ENCODE data around the gene FOXO3.
"Not testable (repeated sequence)": the region's sequence is repeated elsewhere in the genome, so short reads cannot be mapped to it uniquely, and the experiment has no call there.

FOXO3 gene

DNA sequence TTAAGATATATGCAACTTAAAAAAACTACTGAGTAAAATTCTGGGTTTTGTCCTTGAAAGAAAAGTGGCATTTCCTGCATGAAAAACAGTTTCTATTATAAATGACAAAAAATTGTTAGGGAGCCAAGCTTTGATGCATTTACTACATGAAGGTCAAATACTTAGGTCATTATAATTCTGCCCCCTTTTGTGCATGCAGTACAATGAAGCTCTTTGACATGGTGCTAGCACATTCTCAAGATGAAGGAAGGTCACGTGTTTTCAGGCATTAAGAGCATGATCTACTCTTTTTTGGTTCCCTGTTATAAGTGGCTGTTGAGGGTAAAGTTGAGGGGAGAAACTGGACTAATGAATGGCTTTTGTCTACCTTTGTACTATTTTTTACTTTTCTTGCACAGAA is 72.7 kb downstream of the FOXO3 start:
- no peak for DNase-seq

DNA sequence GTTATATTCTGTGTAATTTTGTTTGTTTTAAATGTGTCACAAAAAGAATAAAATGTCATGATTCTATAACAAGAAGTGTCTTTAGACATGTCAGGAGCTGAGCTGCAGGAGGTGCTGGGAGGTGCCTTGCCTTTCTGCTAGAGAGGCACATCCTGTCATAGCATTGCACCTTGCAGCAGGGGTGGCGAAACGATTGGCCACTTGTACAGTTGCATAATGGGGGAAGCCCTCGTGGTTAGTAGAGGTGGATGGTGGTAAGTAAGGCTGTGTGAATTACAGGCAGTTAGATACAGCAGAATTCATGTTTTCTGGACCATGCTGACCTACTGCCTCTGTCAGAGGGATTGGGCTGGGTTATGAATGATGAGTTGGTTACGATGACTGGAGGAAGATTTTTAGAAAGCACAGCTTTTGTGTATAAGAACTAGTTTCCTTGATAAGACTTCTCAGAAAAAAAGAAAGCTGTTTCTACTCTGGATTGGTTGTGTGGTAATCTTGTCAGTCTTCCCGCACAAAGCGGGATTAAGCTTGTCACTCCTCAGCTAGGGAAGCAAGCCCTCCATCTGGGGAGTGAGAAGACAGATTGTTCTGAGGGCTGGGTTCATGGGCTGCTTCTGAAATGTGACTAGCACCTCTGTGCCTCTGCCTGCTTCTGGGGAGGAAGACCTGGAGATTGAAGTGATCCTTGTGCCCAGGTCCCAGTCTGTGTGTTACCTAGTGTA is 74.9 kb downstream of the FOXO3 start:
- no peak for DNase-seq

DNA sequence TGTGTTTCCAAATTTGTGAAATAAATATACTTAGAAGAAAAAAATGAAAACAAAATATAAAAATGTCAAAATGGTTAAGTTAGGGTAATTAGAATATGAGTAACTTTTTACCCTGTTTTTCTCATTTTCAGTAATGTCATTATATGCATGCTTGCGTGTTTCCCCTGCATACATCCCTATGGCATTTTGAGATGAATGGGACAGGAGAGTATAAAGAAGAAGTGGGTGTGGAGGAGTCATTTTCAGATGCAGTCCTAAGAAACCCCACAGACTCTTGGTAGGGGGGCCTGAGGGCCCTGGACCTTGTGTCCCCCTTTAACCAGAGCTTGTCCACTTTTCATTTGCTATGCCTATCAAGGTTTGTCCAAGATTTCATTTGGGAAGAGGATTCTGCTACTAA is 77.2 kb downstream of the FOXO3 start:
- no peak for DNase-seq

DNA sequence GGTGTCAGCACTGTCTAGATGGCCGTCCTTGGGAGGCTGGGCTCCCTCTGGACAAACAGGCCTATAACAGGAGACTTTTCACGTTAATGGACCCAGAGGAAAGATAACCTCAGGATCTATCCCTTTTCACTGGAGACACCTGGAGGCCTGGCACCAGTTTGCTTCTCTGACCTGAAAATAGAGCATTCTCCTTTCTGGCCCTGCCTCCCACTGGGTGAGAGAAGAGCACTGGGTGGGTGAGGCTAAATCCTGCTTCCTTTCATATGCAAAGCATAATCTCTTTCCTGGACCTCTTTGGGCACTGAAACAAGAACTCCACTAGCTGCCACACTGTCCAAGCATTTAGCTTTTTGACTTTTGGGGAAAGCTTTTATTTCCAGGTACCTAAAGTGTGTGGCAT is 78.3 kb downstream of the FOXO3 start:
- no peak for DNase-seq

DNA sequence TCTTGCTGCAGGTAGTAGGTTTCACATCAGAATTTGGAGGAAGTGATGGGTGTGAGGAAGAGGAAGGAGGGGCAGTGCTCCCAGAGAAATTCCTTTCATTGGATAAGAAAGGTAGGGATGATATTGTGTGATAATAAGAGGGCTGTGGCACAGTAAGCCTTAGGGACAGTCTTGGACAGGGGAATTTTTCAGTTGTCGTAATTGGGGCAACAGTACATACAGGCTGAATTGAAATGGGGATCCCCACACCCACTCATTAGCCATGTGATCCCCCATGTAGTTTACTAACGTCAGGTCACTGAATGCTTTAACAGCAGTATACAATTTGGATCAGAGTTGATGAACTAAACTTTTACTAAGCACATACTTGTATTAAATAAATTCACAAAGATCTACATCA is 79.4 kb downstream of the FOXO3 start:
- no peak for DNase-seq

DNA sequence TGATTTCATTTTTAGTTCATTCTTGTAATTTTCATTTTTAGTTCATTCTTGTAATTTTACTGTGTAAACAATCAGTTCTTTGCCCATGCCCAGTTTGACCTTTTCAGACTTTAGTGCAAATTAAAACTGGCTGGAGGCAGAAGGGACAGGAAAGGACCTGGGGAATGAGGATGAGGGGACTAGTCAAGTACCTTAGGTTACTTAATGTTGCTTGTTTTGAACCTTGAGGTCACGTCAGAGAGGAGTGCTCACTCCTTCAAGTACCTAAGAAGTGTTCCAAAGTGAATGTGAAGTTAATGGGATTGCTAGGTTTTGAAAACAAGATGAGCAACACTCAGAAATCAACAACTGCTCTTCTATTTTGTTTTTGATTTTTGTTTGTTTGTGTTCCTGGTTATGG is 82.5 kb downstream of the FOXO3 start:
- no peak for DNase-seq

DNA sequence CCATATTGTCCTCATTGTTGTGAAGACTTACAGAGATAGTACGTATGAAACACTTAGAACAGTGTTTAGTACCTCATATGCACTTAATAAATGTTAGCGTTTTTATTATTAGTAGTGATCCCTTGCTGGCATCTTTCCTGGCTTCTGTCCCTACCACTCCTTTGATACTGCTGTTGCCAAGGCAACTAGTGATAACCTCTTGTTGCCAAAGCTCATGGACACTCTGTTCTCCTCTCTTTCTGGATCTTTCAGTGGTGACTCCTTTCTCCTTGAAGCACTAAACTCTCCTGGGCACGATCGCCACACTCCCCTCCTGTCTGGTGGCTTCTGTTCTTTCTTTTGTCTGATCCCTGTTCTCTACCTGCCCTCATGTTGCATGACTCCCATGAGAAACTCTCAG is 83.5 kb downstream of the FOXO3 start:
- DNase-seq = no peak

DNA sequence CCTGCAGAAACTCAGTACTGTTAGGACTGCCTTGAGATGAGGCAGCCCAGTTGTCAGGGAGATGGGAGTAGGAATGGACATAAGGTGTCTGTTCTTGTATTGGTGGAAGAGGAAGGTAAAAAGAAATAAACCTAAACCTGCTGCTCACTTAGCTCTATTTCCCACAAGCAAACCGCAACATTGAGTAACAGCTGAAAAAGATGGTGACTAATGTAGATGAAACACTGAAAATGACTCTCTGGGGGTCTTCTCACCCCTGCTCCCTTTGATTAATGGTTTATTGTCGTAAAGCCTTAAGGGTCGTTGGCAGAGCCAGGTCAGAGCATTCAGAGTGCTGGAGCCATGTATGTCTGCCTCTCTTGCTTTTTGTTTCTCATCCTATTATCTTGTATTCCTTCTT is 87.5 kb downstream of the FOXO3 start:
- DNase-seq = no peak

DNA sequence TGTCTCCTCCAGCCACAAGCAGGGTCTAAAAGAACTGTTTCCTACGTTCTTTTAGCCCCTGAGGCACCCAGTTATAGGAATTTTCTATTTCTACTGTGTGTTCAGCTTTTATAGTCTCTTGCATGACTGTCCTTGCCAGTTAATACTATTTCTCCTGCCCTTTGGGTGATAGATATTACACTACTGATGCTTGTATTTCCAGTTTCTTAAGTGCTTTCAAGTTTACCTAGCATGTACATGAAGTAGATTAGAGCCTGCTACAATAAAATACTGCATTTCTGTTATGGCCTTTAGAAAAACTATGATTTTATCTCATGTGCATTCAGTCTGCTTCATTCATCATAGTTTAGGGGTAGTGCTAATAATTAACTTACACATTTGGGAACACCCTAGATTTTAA is 89.6 kb downstream of the FOXO3 start:
- no peak for DNase-seq

DNA sequence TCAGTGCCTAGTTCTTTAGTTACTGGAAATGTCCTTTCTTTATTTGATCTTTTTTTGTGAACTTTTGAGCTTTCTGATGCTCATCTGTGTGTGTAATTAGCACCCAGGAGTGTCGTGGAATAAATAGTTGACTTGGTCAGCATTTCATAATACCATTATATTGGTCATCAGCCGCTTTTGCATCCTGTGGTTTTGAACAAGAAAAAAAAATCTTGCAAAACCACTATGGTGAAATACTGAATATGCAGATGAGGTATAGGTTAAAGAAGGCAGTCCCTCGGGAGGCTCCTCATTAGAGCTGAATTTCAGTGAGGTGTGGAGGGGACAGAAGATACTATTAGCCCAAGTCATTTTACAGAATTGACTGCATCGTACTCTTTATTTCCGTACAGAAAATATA is 90.1 kb downstream of the FOXO3 start:
- no peak for DNase-seq

DNA sequence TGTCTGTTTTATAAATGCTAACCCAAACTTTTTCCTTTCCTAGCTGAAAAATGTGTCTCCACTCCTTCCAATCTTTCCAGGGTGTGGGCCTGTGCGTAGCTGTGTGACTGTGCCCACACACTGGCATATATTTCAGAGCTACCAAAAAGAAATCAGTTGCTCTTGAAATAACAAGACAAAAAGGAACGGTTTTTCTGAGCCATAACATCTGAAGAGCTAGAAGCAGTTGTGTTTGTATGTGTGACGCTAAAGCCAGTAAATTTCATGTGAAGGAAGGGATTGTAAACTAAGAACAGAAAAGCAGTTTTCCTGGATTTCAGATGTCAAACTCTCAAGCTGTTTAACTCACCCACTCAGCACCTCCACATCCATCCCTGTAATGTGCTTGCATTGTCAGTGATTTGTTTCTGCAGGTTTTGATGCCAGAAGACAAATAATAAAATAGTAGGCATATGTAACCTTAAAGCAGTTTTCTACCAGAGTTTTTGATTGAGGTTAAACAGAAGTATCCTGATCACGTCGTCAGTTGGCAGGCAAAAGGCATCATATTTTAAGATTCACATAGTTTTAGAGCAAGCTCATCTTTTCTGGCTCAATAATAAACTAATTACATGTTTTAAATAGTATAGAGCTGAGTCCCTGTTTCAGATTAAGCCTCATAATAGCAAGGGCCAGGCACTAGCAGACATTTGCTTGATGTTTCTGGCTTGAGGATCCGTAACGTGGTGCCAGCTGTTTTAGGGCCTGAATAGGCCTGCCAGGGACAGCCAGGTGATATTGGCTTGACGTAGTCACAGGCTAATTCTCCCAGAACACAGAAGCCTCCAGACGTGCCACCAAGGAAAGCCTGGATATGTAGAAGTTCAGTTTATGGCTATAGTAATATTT is 90.9 kb downstream of the FOXO3 start:
- no peak for DNase-seq

DNA sequence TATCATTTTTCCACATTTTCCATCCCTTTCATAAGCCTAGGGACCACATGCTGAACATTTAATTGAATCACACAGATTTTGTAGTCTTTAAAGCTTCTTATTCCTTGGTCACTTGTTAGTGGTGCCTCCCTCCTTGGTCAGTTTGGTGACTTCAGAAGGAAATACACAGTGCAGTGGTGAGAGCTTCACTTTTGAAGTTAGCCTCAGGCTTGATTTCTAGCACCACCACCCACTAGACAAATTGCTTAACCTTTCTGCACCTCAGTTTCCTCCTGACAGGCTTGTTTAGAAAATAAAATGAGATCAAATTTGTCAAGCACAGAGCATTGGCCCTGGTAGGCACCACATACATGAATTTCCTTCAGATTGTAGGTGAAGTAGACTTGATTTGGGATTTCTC is 91.7 kb downstream of the FOXO3 start:
- no peak for DNase-seq

DNA sequence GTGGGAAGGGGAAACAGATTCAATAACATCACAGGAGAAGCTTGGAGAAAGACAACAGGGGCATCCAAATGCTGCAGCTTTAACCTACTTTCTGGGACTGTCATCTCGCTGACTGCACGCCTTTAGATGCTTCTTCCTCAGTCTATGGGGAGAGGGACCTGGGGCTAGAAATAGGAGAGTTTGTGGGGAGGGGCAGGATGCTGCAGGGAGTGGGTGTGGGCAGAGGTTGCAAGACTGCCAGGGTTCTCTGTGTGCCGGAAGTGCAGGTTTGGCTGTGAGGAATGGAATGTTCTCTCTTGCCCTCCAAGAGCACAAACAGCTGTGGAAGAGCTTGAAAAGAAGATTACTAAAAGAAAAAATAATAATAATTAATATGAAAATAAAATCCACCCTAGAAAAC is 93.2 kb downstream of the FOXO3 start:
- DNase-seq = no peak

DNA sequence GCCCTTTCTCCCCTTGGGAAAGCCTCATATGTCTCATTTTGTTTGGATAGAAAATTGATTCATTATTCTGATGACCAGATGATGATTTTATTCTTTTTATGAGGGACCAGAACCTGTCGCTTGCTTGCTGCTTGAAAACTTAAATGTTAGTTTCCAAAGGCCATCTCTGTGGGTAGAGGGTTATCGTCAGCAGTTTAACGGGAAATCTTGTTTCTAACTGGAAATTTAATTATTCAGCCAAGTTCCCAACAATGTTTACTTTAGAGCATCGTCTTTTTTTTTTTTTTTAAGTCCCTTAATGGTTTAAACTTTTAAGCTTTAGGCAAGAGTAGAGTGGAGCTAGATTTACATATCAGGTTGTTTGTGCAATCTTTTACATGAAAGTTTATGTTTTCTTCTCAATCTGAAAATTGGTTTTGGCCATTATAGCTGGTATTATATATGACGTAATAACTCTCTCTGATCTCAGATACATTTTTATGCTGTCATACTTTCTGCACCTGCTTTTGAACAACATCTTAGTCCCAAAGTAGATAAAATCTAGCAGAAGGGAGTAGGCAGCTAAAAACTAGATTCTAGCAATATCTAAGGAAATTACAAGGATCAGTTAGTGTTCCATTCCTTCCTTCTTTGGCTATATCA is 93.9 kb downstream of the FOXO3 start:
- DNase-seq = no peak

DNA sequence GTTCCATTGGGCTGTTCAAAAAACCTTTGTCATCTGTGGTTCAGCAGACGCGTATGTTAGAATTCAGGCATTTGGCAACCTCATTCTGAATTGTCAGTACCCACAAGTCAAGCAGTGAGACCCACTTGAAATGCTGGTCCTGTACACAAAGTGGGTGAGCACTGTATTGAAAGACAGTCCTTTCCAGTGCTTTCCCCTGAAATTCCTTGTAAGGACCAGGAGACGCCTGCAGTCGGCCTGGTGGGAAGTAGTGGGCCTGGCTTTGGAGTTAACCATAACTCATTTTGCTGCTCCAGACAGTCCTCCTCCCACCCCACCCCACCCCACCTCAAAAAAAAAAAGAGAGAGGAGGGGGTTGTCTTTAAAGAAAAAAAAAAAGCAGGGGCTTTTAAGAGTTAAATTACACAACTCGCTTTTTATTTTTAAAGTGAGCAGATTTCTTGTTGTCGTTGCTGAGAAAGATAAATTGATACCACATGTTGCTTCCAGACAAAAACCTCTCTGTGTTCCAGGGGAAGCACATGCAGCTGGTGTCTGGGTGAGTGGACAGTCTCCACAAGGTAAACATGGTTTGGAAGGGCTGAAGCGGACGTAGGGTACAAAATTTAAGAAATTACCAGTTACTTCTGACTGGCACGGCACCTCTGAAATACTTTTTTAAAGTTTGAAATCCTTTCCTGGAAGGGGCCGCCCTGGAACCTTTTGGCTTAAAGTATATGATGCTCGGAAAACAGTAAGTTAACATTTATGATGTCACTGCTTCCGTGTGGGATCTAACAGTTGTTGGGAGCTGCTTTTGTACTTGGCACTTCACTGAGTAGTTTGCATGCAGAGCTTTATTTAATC is 95.3 kb downstream of the FOXO3 start:
- no peak for DNase-seq

DNA sequence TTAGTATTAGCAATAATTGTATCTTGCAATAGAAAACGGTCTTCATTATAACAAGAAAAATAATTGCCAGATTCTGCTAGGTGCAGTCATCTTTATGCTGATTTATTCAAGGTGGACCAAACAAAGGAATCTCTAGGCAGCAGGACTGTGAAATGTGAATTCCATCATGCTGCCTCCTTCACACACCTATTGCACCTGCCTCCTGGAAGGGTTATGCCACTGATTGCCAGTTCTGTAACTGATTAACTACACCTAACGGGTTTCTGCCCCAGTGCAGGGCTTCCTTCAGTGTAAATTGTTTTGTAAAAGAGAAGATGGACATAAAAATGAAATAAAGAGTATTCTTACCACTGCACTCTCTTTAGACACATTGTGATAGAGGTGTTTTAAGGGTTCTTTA is 96.1 kb downstream of the FOXO3 start:
- no peak for DNase-seq

DNA sequence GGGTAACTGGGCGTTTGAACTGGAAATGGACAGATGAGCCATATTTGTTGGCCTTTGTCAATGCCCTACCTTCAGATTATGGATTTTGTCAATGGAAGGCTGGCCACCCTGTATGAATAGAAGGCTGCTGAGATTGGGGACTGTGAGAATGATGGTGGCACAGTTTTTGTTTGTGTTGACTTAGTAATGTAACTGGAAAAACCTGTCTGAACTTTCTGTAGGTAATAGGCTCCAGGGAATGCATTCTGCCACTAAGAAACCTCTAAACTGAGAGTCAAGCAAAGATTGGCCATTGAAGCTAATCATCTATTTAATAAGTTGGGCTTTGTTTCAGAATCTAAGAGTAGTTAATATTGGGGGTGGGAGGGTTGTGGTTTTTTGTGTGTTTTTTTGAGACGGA is 97.5 kb downstream of the FOXO3 start:
- no peak for DNase-seq

DNA sequence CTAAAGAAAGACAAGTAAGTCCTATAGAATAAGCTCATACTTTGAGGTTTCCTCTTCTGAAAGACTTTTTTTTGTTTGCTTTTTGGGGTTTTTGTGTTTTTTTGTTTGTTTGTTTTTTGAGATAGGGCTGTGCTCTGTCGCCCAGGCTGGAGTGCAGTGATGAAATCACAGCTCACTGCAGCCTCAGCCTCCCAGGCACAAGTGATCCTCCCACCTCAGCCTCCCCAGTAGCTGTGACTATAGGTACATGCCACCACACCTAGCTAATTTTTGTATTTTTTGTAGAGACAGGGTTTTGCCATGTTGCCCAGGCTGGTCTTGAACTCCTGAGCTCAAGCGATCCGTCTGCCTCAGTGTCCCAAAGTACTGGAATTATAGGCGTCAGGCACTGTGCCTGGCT is 98.1 kb downstream of the FOXO3 start:
- DNase-seq = not testable (repeated sequence)

DNA sequence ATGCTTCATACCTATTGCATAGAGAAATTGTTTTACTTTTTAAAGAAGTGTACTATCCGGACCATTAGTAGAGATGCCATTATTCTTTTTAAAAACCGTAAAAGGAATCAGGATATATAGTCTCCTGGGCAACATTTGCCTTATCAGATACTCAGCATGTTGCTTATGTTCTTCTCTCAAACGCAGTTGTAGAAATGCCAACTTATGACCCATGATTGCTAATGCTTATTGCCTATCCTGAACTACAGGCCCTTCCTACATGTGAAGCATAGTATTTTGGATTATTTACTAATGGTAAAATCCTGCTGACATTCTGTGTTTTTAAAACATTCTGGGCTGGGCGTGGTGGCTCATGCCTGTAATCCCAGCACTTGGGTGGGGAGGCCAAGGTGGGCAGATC is 99.5 kb downstream of the FOXO3 start:
- DNase-seq = no peak

DNA sequence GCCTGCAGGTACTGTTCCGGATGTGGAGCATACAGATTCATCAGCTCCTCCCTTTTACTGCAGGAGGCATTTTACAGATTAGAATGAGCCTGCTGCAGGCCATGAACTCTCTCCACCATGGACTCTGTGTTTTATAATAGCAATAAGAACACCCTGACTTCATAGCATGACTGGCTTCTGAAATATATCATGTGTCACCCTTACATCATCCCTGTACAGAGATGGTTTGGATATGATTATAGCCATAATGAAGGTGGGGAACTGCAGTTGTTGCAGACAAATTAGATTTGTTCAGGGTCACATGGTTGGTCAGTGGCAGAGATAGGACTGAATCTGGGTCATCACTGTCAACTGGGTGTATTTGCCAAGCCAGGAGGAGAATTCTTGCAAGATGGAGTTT is 100.7 kb downstream of the FOXO3 start:
- DNase-seq = no peak

DNA sequence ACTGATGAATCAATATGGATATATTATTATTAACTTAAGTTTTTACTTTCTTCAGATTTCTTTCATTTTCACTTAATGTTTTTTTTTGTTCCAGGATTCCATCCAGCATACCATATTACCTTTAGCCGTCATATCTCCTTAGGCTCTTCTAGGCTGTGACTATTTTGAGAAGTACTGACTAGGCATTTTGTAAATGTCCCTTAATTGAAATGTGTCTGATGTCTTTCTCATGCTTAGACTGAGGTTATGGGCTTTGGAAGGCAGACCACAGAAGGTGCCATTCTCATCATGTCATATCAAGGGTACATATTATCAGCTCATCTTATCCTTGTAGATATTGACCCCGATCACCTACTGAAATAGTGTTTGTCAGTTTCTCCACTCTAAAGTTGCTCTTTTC is 101.3 kb downstream of the FOXO3 start:
- no peak for DNase-seq

DNA sequence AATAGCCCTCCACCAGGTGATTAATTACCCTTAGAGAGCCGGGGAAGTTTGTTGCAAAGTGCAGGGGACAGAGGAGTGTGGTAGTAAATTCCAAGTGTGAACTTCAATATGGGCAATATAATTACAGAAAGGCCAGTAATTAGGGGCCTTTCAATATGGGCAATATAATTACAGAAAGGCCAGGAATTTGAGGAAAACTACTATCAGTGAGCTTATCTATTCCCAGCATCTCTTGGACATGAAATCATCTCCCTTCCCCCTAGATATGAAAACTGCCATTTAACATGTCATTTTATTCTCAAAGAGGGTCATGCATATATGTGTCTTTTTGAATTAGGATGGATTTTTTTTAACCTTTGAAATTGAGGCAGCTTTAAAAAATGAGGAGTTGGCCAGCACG is 102.0 kb downstream of the FOXO3 start:
- DNase-seq = no peak

DNA sequence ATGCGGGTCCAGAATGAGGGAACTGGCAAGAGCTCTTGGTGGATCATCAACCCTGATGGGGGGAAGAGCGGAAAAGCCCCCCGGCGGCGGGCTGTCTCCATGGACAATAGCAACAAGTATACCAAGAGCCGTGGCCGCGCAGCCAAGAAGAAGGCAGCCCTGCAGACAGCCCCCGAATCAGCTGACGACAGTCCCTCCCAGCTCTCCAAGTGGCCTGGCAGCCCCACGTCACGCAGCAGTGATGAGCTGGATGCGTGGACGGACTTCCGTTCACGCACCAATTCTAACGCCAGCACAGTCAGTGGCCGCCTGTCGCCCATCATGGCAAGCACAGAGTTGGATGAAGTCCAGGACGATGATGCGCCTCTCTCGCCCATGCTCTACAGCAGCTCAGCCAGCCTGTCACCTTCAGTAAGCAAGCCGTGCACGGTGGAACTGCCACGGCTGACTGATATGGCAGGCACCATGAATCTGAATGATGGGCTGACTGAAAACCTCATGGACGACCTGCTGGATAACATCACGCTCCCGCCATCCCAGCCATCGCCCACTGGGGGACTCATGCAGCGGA is 102.9 kb downstream of the FOXO3 start:
- DNase-seq = not testable (repeated sequence)

All from stimulated activated CD4-positive, alpha-beta T cell treated with anti-CD3 and anti-CD28 coated beads, Interleukin-2, amount 100 ng/mL, for 48 hours (primary cell).